GM21529 (cell line): ENCODE data around the gene RBFOX2.
"Not testable (repeated sequence)": the region's sequence is repeated elsewhere in the genome, so short reads cannot be mapped to it uniquely, and the experiment has no call there.

Source experiments
- ATAC-seq: cut with Tn5 transposase; IDR thresholded peaks from one replicate; pipeline ENCODE4 v1.9.1; 2021; ENCODE audit not compliant: unreplicated experiment

Gene RBFOX2

GRCh38 chr22:36044517-36044916 is 15.9 kb upstream of the RBFOX2 start:
- not testable (repeated sequence) for ATAC-seq

DNA sequence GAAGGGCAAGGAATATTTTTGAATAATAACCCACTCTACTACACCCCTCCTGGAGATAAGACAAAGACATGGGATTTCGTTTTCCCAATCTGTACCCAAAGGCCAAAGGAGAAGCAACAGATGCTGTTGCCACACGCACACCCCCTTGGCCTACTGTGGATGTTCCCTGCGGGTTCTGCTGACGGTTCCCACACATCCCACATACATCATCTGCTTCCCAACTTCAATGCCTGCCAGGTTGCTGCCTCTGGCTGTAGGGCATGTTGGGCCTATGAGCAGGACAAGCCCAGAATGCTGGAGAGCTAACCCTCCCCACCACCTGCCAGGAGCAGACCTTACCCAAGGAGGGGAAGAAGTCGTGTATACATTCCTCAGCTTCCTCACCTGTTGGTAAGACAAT is 13.6 kb upstream of the RBFOX2 start:
- no peak for ATAC-seq

GRCh38 chr22:36039125-36039524 is 10.5 kb upstream of the RBFOX2 start:
- ATAC-seq: no peak

GRCh38 chr22:36037102-36037758 is 8.6 kb upstream of the RBFOX2 start:
- no peak for ATAC-seq

- no peak for ATAC-seq
Measured at GRCh38 chr22:36036167-36036624, 7.6 kb upstream of the RBFOX2 start.

- no peak for ATAC-seq
Measured at GRCh38 chr22:36032611-36033010, 4.0 kb upstream of the RBFOX2 start.

DNA sequence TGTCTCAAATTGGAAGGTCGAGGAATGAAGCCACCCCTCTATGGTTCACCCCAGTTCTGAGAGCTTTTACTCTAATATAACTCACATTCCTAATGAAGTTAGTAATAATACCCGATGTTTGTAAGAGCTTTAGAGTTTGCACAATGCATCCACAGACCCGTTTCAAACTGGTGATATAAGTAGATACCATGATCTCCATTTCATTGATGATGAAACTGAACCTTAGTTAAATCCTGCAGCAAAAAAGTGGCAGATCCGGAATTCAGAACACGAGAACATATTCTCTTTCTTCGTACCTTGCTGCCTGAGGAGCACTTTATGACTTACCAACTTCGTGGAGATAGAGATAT is 757 bp upstream of the RBFOX2 start:
- no peak for ATAC-seq

DNA sequence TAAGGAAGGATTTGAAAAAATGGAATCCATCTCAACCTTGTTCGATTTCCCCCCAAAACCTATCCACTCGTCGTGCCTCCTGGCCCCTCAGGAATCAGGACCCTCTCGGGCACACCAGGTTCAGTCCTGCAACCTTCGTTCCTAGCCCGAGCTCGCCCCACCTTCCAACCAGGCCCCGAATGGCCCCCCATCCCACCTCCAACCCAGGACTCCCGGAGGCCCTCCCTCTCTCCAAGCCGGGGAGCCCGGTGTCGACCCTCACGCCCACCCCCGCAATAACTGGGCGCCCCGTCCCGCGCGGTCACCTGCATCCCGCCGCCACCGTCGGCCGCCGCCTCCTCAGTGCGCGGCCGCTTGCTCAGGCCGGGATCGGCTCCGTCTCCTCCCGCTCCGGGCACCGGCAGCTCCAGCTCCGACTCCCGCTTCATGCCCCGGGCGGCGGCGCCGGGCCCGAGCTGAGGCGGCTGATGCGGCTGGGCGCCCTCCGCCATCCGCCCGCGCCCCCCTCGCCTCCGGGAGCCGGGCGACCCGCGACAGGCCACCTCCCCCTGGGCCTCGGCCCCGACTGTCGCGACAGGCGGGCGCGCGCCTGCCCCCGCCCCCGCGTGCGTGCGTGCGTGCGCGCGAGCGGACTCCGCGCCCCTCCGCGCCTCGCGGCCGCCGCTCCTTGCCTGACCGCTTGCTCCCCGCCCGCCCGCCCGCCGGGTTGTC is 534 bp downstream of the RBFOX2 start:
- no peak for ATAC-seq

DNA sequence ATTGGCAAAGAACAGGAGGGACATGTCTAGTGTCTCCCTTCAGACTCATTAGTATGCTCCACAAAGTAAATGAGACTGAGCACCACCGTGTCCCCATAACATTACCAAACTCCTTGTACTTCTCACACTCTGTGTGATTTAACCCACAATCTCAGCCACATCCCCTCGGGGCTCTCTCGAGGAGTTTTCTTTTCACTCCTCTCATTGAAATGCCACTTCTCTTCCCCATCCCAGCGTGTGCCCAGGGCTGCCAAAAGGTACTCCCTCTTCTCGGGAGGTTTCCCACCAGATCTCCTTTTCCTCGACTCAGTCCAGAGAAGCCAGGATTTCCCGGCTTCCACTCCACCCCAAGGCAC is 1.1 kb downstream of the RBFOX2 start:
- no peak for ATAC-seq

DNA sequence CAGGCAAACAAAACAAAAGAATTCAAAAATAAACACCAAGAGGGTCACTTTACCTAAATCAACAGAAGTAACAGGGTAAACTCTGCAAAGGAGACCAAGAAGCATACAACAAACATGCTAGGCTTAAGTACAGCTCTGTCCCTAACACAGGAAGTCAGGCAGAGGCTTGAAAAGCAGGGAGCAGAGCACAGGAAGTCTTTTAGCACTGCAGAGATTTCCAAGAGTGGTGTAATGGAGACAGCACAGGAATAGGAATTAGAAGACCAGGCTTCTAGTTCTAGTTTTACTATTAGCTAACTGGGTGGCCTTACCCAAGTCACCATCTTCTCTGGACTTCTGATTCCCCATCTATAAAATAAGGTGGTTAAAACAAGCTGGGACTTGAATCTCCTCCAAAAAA is 1.9 kb downstream of the RBFOX2 start:
- ATAC-seq: no peak

GRCh38 chr22:36022697-36023096 is 5.9 kb downstream of the RBFOX2 start:
- ATAC-seq: no peak

DNA sequence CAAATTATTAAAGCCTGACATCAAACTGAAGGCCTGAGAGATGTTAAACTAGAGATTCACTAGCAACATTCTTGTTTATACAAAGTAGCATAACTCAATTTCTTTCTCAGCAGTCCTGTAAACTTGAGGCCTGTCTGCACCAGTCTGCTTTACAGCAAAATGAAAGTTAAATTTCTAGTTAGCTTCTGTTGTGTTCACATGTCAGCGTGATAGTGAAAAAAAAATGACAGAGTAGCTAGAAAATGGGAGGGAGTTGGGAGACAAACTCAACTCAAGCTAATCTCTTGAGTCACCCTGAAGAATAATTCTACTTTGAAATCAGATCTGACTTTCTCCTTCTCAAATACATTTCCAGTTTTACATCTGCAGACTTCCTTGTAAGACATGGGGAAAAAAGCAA is 6.5 kb downstream of the RBFOX2 start:
- ATAC-seq: no peak

DNA sequence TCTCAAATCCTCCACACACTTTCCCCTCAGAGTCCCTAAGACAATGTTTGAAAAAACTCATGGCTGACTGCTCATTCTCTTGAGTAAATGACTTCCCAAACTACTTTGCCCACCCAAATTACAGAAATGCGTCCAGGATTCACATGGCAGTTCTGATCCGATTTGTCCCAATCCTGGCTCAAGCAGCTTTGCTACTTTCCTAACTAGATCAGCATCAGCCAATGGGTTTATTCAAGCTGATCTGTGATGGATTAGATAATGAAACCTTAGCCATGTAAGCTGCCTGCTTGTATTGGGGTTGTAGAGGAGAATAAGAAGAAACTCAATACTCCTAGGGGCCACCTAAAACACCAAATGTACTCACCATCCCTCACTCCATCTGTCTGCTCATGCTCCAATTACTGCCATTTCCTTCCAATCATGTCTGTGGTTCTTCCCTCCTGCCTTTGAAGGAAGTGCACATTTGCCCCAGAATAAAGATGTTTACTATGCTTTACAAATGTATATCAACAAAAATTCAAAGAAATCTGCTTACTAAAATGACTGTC is 6.9 kb downstream of the RBFOX2 start:
- no peak for ATAC-seq

DNA sequence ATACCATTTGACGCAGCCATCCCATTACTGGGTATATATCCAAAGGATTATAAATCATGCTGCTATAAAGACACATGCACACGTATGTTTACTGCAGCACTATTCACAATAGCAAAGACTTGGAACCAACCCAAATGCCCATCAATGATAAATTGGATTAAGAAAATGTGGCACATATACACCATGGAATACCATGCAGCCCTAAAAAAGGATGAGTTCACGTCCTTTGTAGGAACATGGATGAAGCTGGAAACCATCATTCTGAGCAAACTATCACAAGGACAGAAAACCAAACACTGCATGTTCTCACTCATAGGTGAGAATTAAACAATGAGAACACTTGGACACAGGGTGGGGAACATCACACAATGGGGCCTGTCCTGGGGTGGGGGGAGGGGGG is 7.8 kb downstream of the RBFOX2 start:
- ATAC-seq: not testable (repeated sequence)

- no peak for ATAC-seq
Measured at GRCh38 chr22:36017651-36018091, 11.0 kb downstream of the RBFOX2 start.

DNA sequence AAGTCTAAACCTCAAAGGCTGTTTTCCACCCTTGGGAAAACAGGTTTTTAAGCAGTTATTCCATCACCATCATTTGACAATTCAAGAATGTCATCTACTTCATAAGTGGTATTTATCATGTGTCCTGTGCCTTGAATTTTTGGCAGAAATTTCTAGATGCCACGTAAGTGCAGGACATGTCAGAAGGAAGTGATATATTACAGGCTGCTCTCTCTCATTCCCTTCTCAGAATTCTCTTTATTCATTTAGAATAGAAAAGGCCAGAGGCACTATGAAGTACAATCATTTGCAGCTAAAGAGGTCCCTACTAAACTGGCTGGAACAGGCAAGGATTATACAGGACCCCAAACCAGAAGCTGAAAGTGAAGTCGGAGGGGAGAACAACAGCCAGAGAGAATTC is 11.9 kb downstream of the RBFOX2 start:
- ATAC-seq: no peak

DNA sequence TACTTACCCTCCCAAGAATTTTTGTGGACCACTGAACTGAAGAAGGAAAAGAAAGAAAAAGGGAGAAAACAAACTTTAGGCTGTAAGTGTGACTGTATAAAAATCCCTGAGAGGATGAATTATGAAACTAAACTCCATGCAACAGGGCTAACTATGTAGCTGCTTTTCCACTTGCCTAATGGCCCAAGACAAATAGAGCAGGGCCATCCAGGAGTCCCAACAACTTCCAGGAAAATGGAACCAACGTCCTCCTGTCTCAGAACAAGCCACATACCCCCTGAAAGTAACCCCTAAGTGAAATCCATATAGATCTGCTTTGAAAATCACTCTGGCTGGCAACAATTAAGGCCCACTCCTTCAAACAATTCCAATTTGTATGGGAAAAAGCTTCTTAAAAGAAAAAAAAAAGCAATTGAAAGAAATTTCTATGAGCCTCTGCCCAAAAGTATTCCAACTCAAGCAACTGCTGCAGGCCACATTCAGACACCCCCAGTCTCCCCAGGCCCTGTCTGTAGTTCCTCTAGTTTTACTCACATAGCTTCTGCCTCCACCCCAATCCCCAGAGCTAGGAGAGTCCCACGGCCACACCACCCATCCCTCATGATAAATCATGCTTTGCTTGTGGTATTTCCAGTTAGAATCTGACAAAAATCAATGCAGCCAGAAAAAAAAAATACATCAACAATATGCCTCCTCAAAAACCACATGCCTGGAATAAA is 12.7 kb downstream of the RBFOX2 start:
- ATAC-seq: no peak

DNA sequence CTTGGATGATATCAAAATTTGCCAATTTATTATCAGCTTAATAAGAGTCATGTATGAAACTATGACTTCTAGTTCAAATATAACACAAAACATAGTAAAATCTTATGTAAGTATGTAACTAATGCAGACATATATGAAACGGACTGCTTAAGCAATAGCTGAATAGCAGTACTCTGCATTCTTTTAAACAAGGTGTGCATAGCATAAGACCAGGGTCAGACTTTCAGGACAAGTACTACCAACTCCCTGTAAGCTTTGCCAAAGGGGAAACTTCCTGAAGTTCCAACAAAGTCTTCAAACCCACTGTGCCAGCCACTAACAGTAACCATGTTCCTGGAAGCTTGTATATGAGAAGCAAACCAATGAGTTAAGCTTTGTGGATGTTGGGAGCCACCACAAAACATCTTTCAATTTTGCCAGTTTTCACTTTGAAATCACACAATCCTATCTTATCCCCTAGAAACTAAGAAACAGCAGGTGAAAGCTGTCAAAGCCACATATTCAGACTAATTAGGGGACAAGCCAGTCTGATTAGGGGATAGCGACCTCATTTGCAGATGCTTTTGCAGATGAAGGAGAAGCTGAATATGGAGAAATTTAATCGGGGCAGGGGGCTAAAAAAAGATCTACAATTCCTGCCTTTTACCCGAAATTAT is 13.3 kb downstream of the RBFOX2 start:
- ATAC-seq: no peak

GRCh38 chr22:36014546-36015074 is 14.0 kb downstream of the RBFOX2 start:
- no peak for ATAC-seq

DNA sequence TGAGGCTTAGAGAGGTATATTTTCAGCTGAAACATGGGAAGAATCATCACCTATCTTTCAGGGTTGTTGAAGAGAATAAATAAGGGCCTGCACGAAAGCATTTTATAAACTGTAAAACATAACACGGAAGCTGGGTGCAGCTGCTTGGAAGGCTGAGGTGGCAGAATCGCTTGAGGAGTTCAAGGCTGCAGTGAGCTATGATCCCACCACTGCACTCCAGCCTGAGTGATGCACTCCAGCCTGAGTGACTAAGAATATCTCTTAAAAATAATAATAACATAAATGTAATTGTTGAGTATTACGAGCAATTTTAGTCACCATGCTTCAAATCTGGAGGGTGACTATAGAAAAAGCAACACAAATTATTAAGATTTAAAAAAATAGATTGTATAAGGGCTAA is 16.3 kb downstream of the RBFOX2 start:
- no peak for ATAC-seq

- ATAC-seq: no peak
Measured at GRCh38 chr22:36010882-36011281, 17.7 kb downstream of the RBFOX2 start.
